GM12878 (cell line): ENCODE results near the gene NLRP6. TPM values are rescaled to one million over a fixed set of nuclear protein-coding genes. Genes with fewer than 3 reads are reported as not detected.

Experiments
- BCL3 ChIP-seq: IDR thresholded peaks from 2 replicates; pipeline ENCODE4 v1.6.1; 2011; ENCODE audit warnings: borderline replicate concordance, low read depth, mild to moderate bottlenecking, moderate library complexity, low read length; ENCODE audit not compliant: insufficient read depth, poor library complexity, severe bottlenecking
- PRDM15 ChIP-seq: fragments of 450-650 bp; formaldehyde crosslinking; IDR thresholded peaks from 2 replicates; pipeline ENCODE4 v1.4.0; 2020; ENCODE audit warnings: mild to moderate bottlenecking, moderate library complexity
- polyA plus RNA-seq, 11 experiments: library from polyadenylated mRNA; depleted of rRNA in 4 of 11; unstranded in 6 of 11; stranded (reverse) in 5 of 11; fragments of >200 nt; fragmentation: Nextera tagmentation in 4 of 11; fragmentation: Illumina TruSeq in 1 of 11; extraction: Ambion mirVana in 4 of 11; extraction: Trizol in 1 of 11; gene quantifications; 1 replicate in 1 of 11; 2 replicates in 10 of 11; pipeline versions ENCODE4 v1.2.1 to v1.2.3, GENCODE V29; 2011 to 2016; ENCODE audit warnings: inconsistent platforms in 2 of 11, missing spikeins in 2 of 11, low read depth in 1 of 11
- total RNA-seq, 4 experiments: library from RNA; depleted of rRNA in 3 of 4; stranded (reverse); fragments of >200 nt in 3 of 4; fragmentation: Illumina TruSeq in 1 of 4; extraction: Trizol in 1 of 4; gene quantifications; 2 replicates each; pipeline versions ENCODE4 v1.2.1 to v1.2.3, GENCODE V29; 2013 to 2021

NLRP6 gene
- total and polyA plus RNA-seq, 10 of the 15 experiments (the other 5 are each of a cell fraction or from before 2014, with no cell fraction given), result 0.03 to 0.11 TPM; not detected in 8

- TF ChIP-seq BCL3 (no peak), PRDM15 (CRISPR knock-in tag) (no peak)
- TF ChIP-seq, all 136 proteins: peak for 44
Measured at GRCh38 chr11:235997-236773, 42.0 kb upstream of the NLRP6 start, which contains the start of gene SIRT3 (continued).
